SHP77 treated with DMSO at 0.1 percent for 48 hours (cell line): ENCODE results near the gene SMC1A.

Experiments used
- DNase-seq: peaks from one replicate; lab custom pipeline; 2025; lab: John Stamatoyannopoulos, UW

SMC1A gene

DNA sequence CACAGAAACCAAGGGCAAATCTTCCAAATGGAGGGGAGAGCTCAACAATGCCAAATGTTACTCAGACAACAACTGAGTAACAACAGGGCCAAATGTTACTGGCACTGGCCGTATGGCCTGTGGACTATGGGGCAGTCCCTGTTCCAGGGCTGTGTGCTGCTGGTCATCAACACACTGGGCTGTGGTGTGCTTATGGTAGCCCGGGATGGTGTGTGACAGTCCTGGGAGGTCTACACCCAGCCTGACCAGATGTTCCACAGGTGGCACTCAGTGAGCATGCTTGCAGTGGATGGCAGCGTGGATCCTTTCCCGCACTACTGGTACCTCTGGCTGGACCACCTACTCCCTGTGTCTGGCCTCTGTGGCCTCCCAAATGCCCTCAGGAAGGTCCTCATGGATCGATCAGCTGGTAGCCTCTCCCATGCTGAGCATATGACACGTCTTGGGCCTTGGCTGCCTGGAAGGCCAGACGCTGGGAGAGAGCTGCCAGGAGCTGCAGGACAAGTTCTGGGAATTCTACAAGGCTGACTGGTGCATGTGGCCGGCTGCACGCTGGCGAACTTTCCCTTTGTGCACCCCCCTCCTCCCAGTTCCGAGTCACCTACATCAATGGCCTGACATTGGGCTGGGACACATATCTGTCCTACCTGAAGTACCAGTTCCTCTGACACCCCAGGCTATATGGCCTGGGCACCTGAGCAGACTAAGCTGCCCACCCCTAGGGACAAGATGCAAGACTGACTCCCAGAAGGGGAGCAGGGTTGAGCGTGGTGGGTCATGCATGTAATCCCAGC, 81.4 kb downstream of the SMC1A start:
- no peak for DNase-seq

DNA sequence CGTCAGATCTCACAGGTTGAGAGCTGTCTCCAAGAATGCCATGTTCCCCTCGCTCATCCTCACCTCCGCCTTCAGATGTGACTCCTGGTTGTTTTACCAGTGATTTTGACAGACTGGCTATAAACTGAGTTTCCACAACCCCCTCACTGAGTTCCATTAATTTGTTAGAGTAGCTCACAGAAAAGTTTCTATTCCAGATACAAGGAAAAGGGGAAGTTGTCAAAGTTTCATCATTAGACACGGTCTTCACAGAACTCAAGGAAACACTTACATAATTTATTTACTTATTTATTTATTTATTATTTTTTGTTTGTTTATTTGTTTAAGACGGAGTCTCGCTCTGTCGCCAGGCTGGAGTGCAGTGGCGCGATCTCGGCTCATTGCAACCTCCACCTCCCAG, 85.4 kb downstream of the SMC1A start:
- DNase-seq = no peak

DNA sequence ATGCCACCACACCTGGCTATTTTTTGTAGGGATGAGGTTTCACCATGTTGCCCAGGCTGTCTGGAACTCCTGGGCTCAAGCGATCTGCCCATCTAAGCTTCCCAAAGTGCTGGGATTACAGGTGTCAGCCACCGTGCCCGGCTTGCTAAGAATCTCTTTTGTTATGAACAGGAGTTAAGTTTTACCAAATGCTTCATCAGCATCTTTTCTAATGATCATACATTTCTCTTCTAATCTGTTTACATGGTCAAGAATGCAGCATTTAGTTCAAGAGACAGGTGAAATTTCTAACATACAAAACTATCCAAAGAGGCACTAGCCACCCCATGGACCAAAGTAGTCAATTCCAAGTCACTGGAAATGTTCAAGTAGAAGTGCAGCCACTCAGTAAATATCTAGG, 88.6 kb downstream of the SMC1A start:
- DNase-seq = no peak

DNA sequence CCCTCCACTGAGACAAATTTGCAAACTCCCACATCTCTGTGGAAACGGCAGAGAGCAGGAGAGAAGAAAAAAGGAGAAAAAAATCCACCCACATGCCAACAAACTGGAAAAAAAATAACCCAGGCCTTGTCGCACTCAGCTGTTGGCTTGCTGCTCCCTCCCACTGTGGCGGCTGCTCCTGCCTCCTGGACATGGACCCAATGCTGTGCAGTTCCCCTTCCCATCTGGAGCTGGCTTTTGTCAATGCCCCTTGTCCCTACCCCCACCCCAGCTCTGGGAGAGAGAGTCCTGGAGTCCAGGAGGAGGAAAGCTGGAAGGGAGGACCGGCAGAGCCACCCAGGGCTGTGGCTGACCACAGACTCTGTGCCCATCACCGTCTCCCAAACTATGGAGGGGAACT, 90.2 kb downstream of the SMC1A start:
- no peak for DNase-seq

- DNase-seq = no peak
Measured at GRCh38 chrX:53330331-53330730, 92.1 kb downstream of the SMC1A start.

DNA sequence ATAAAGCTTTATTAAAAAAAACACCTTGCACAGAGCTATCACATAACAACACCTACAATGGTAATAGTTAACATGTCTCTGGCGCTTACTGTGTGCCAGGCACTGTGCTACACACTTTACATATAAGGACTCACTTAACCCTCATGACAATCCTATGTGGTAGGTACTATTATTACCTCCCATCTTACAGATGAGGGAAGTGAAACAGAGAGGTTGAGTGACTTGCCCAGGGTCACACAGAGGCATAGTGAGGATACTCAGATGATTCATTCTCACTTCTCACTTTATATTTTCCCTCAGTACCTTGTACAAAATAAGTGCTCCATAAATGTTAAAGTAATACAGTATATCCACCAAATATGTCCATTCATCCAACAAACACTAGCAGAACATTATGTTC, 97.7 kb downstream of the SMC1A start:
- DNase-seq = no peak
